Liver (tissue), 3 donors: ENCODE data around the gene NAA16.

Source experiments
- EGR1 ChIP-seq, 2 donors: IDR thresholded peaks; 2 replicates each; pipeline ENCODE4 v1.6.1; 2016 to 2018; ENCODE audit warnings: antibody characterized with exemption in 2 of 2, low read depth in 2 of 2
- FOXA1 ChIP-seq: IDR thresholded peaks from 2 replicates; pipeline ENCODE4 v1.6.1; 2016; ENCODE audit warnings: antibody characterized with exemption
- HNF4G ChIP-seq: IDR thresholded peaks from 2 replicates; pipeline ENCODE4 v1.6.1; 2016; ENCODE audit warnings: antibody characterized with exemption
- JUND ChIP-seq, 2 donors: IDR thresholded peaks; 2 replicates each; pipeline ENCODE4 v1.6.1; 2016; ENCODE audit warnings: antibody characterized with exemption in 2 of 2
- RAD21 ChIP-seq, 2 donors: IDR thresholded peaks; 2 replicates each; pipeline ENCODE4 v1.6.1; 2016; ENCODE audit warnings: antibody characterized with exemption in 2 of 2, mild to moderate bottlenecking in 2 of 2
- SP1 ChIP-seq: IDR thresholded peaks from 2 replicates; pipeline ENCODE4 v1.6.1; 2018; ENCODE audit warnings: antibody characterized with exemption, mild to moderate bottlenecking
- TAF1 ChIP-seq: conservative IDR thresholded peaks from 2 replicates; pipeline ENCODE4 v1.6.1; 2016; ENCODE audit warnings: antibody characterized with exemption, mild to moderate bottlenecking
- YY1 ChIP-seq: IDR thresholded peaks from 2 replicates; pipeline ENCODE4 v1.6.1; 2016; ENCODE audit warnings: antibody characterized with exemption, mild to moderate bottlenecking
- TF ChIP-seq, protein P1 (sequence below): IDR thresholded peaks from 2 replicates; pipeline ENCODE4 v1.6.1; 2016; ENCODE audit warnings: antibody characterized with exemption, mild to moderate bottlenecking
- TF ChIP-seq, protein P2 (sequence below): fragments of 150-350 bp; IDR thresholded peaks from 2 replicates; pipeline ENCODE4 v1.5.1; 2017; ENCODE audit warnings: improper control_type of control experiment, low read depth, low read length; ENCODE audit not compliant: missing input control
- TF ChIP-seq, protein P3 (sequence below): IDR thresholded peaks from 2 replicates; pipeline ENCODE4 v1.6.1; 2016; ENCODE audit warnings: antibody characterized with exemption
- TF ChIP-seq, protein P4 (sequence below): IDR thresholded peaks from 2 replicates; pipeline ENCODE4 v1.6.1; 2016; ENCODE audit warnings: antibody characterized with exemption
- donor health status: healthy.
- donor health status: healthy.

DNA sequence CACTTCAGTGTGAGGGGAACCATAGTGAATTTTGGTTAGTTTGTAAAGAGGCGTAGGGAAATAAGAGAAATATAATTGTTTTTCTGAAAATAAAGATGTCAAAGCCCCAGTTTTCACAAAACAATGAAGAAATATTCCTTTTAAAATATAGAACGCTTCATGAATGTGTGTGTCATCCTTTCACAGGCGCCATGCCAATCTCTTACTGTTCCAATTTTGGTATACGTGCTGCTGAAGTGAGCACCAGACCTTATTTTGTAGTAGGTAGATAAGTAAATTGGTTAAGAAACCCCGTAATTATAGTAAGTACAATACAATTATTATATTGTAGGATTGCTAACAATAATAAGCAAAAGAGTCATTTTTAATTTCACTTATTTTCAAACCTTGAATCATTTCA is 43.3 kb downstream of the NAA16 start:
- TF ChIP-seq, protein P1, sequence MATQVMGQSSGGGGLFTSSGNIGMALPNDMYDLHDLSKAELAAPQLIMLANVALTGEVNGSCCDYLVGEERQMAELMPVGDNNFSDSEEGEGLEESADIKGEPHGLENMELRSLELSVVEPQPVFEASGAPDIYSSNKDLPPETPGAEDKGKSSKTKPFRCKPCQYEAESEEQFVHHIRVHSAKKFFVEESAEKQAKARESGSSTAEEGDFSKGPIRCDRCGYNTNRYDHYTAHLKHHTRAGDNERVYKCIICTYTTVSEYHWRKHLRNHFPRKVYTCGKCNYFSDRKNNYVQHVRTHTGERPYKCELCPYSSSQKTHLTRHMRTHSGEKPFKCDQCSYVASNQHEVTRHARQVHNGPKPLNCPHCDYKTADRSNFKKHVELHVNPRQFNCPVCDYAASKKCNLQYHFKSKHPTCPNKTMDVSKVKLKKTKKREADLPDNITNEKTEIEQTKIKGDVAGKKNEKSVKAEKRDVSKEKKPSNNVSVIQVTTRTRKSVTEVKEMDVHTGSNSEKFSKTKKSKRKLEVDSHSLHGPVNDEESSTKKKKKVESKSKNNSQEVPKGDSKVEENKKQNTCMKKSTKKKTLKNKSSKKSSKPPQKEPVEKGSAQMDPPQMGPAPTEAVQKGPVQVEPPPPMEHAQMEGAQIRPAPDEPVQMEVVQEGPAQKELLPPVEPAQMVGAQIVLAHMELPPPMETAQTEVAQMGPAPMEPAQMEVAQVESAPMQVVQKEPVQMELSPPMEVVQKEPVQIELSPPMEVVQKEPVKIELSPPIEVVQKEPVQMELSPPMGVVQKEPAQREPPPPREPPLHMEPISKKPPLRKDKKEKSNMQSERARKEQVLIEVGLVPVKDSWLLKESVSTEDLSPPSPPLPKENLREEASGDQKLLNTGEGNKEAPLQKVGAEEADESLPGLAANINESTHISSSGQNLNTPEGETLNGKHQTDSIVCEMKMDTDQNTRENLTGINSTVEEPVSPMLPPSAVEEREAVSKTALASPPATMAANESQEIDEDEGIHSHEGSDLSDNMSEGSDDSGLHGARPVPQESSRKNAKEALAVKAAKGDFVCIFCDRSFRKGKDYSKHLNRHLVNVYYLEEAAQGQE, result no peak
- no peak for TF ChIP-seq JUND (IDR thresholded peaks at IDR 0.05)
- TF ChIP-seq EGR1 (IDR thresholded peaks at IDR 0.05; ENCODE audit: low read depth in 2 of 2), result no peak
- TF ChIP-seq, protein P2, sequence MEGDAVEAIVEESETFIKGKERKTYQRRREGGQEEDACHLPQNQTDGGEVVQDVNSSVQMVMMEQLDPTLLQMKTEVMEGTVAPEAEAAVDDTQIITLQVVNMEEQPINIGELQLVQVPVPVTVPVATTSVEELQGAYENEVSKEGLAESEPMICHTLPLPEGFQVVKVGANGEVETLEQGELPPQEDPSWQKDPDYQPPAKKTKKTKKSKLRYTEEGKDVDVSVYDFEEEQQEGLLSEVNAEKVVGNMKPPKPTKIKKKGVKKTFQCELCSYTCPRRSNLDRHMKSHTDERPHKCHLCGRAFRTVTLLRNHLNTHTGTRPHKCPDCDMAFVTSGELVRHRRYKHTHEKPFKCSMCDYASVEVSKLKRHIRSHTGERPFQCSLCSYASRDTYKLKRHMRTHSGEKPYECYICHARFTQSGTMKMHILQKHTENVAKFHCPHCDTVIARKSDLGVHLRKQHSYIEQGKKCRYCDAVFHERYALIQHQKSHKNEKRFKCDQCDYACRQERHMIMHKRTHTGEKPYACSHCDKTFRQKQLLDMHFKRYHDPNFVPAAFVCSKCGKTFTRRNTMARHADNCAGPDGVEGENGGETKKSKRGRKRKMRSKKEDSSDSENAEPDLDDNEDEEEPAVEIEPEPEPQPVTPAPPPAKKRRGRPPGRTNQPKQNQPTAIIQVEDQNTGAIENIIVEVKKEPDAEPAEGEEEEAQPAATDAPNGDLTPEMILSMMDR, result no peak
- TF ChIP-seq, protein P3, sequence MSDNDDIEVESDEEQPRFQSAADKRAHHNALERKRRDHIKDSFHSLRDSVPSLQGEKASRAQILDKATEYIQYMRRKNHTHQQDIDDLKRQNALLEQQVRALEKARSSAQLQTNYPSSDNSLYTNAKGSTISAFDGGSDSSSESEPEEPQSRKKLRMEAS, result no peak
- TF ChIP-seq YY1, result no peak
- no peak for TF ChIP-seq SP1
- no peak for TF ChIP-seq FOXA1
- no peak for TF ChIP-seq TAF1
- TF ChIP-seq, protein P4, sequence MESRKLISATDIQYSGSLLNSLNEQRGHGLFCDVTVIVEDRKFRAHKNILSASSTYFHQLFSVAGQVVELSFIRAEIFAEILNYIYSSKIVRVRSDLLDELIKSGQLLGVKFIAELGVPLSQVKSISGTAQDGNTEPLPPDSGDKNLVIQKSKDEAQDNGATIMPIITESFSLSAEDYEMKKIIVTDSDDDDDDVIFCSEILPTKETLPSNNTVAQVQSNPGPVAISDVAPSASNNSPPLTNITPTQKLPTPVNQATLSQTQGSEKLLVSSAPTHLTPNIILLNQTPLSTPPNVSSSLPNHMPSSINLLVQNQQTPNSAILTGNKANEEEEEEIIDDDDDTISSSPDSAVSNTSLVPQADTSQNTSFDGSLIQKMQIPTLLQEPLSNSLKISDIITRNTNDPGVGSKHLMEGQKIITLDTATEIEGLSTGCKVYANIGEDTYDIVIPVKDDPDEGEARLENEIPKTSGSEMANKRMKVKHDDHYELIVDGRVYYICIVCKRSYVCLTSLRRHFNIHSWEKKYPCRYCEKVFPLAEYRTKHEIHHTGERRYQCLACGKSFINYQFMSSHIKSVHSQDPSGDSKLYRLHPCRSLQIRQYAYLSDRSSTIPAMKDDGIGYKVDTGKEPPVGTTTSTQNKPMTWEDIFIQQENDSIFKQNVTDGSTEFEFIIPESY, result no peak
- TF ChIP-seq RAD21 (IDR thresholded peaks at IDR 0.05), result no peak
- no peak for TF ChIP-seq HNF4G
